ENCODE measurements around the gene SMIM1.

Gene SMIM1

DNA sequence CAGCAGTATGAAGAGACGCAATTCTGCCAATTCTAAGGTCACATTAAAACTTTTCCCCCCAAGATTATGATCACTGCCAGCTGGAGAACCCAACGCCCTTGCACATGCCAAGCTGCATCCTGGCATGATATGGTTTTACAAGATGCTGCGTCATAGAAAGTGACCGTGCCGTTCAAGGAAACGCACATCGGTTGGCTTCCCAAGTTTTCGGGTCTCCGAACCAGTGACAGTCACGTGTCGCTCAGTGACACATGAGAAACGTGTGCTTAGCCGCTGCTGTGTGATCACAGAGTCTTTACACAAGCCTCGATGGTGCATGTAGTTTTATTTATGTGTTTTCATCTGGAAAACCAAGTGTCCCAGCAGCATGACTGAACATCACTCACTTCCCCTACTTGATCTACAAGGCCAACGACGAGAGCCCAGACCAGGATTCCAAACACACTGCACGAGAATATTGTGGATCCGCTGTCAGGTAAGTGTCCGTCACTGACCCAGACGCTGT is 7.4 kb downstream of the SMIM1 start:
- DNase-seq (ENCODE audit: low read depth), result no peak
- no peak overlapping the region for H3K4me3 ChIP-seq (ENCODE audit: low read length)
- TF ChIP-seq CTCF (conservative IDR thresholded peaks at IDR 0.05; ENCODE audit: low read depth, low read length), result no peak

GRCh38 chr1:3780901-3781300 is 8.4 kb downstream of the SMIM1 start:
- H3K4me3 ChIP-seq (ENCODE audit: low read length), result no peak overlapping the region
- TF ChIP-seq CTCF (conservative IDR thresholded peaks at IDR 0.05; ENCODE audit: low read depth, low read length), result no peak
- DNase-seq (ENCODE audit: low read depth), result no peak

GRCh38 chr1:3783651-3784474 is 11.3 kb downstream of the SMIM1 start:
- no peak overlapping the region for H3K4me3 ChIP-seq (ENCODE audit: low read length)
- no peak for TF ChIP-seq CTCF (conservative IDR thresholded peaks at IDR 0.05; ENCODE audit: low read depth, low read length)
- DNase-seq (ENCODE audit: low read depth), result no peak

DNA sequence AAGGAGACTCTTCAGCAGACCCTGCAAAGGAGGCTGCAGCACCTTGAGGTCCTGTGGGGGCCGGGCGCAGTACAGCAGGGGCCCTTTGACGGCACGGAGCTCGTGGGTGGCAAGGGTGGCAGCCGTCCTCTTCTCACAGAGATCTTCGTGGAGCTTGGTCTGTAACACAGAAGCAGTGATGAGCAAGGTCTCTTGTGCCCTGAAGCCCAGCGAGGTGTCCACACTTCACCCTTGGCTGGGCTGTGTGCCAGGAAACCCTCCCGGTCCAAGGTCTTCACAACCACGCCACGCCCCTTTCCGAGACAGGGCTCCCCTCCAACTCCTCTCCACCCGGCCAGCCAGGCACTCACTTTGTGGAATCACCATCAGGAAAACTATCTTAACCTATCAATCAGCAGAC is 12.5 kb downstream of the SMIM1 start:
- no peak for DNase-seq (ENCODE audit: low read depth)
- no peak for TF ChIP-seq CTCF (conservative IDR thresholded peaks at IDR 0.05; ENCODE audit: low read depth, low read length)
- no peak overlapping the region for H3K4me3 ChIP-seq (ENCODE audit: low read length)

- DNase-seq (ENCODE audit: low read depth), result no peak
These were observed 13.1 kb downstream of the SMIM1 start for GRCh38 chr1:3785456-3786157.

More at GRCh38 chr1:3785456-3786157, 13.1 kb downstream of the SMIM1 start:
- TF ChIP-seq CTCF (conservative IDR thresholded peaks at IDR 0.05; ENCODE audit: low read depth, low read length), result peak; percentile 55
- no peak overlapping the region for H3K4me3 ChIP-seq (ENCODE audit: low read length)

All from retinal pigment epithelial cell (primary cell).